B cell (primary cell): ENCODE measurements around the gene ESPN. TPM values are rescaled to one million over a fixed set of nuclear protein-coding genes. Genes with fewer than 3 reads are reported as not detected.

Experiments used
- ATAC-seq: fragments of 200-7000 bp; cut with Tn5 transposase; one replicate; pipeline ENCODE4 v1.10.0; 2021; ENCODE audit warnings: low read depth, mild to moderate bottlenecking, moderate number of reproducible peaks, moderate library complexity
- CTCF ChIA-PET: fragments of 350-600 bp; sonication (Branson Sonifier 250); formaldehyde crosslinking; loops from one replicate; lab custom pipeline; 2021; ENCODE audit warnings: antibody characterized with exemption, inconsistent platforms; lab: Charles Lee
- POLR2A ChIA-PET: fragments of 350-600 bp; sonication (Branson Sonifier 250); formaldehyde crosslinking; loops from one replicate; lab custom pipeline; 2021; ENCODE audit warnings: antibody characterized with exemption; lab: Charles Lee
- DNase-seq: peaks from one replicate; pipeline ENCODE4 v3.0.0; 2013
- H2AFZ ChIP-seq: 2 replicates; pipeline ENCODE4 v1.6.1; 2012; ENCODE audit warnings: mild to moderate bottlenecking, low read depth, low read length; ENCODE audit not compliant: insufficient read depth, poor library complexity, severe bottlenecking
- H3K27ac ChIP-seq, 2 donors: 1 replicate in 1 of 2; 2 replicates in 1 of 2; pipeline ENCODE4 v1.5.1; 2012 to 2013; ENCODE audit warnings: low read length in 2 of 2, mild to moderate bottlenecking in 2 of 2, moderate library complexity in 1 of 2
- H3K27me3 ChIP-seq, 4 experiments: fragments of 200-600 bp in 1 of 4; sonication (generic) in 1 of 4; replicated peaks in 1 of 4; 1 replicate in 2 of 4; 2 replicates in 2 of 4; pipeline versions ENCODE4 v1.6.1 to v1.7.0; 2013 to 2016; ENCODE audit warnings: low read length in 3 of 4, mild to moderate bottlenecking in 2 of 4, mixed read lengths in 1 of 4, moderate library complexity in 1 of 4; ENCODE audit not compliant: insufficient read depth in 4 of 4, control insufficient read depth in 3 of 4; ENCODE audit errors: control extremely low read depth in 1 of 4
- H3K36me3 ChIP-seq, 2 experiments: replicated peaks in 1 of 2; 1 replicate in 1 of 2; 2 replicates in 1 of 2; pipeline versions ENCODE4 v1.6.1 to v1.7.1; 2013; ENCODE audit warnings: low read length in 1 of 2; ENCODE audit not compliant: insufficient read depth in 2 of 2, control insufficient read depth in 1 of 2; ENCODE audit errors: control extremely low read depth in 1 of 2, extremely low read depth in 1 of 2
- H3K4me1 ChIP-seq, 2 donors: fragments of 200-600 bp in 1 of 2; sonication (generic) in 1 of 2; 1 replicate in 1 of 2; 2 replicates in 1 of 2; pipeline versions ENCODE4 v1.5.1 to v1.6.1; 2013 to 2017; ENCODE audit warnings: low read length in 2 of 2; ENCODE audit not compliant: control insufficient read depth in 2 of 2, insufficient read depth in 2 of 2
- H3K4me2 ChIP-seq: replicated peaks from 2 replicates; pipeline ENCODE3; 2012; ENCODE audit warnings: mild to moderate bottlenecking, low read depth, low read length; ENCODE audit not compliant: poor library complexity, severe bottlenecking
- H3K4me3 ChIP-seq, 5 experiments: fragments of 200-600 bp in 1 of 5; sonication (generic) in 1 of 5; 1 replicate in 3 of 5; 2 replicates in 2 of 5; pipeline versions ENCODE4 v1.5.1 to v1.7.0; 2011 to 2016; ENCODE audit warnings: low read length in 4 of 5, mild to moderate bottlenecking in 4 of 5, low read depth in 2 of 5, control low read depth in 1 of 5, moderate library complexity in 1 of 5; ENCODE audit not compliant: insufficient read depth in 1 of 5; ENCODE audit errors: control extremely low read depth in 1 of 5, extremely low read depth in 1 of 5
- H3K79me2 ChIP-seq: fragments of 200-600 bp; sonication (generic); one replicate; pipeline ENCODE4 v1.6.0; 2016; ENCODE audit warnings: low read length; ENCODE audit not compliant: control insufficient read depth, insufficient read depth
- H3K9ac ChIP-seq: fragments of 200-600 bp; sonication (generic); 2 replicates; pipeline ENCODE4 v1.6.1; 2017; ENCODE audit warnings: mild to moderate bottlenecking, low read length, moderate library complexity
- H3K9me3 ChIP-seq, 3 donors: one replicate each; pipeline versions ENCODE4 v1.6.1 to v1.7.1; 2013; ENCODE audit warnings: low read length in 2 of 3; ENCODE audit not compliant: control insufficient read depth in 2 of 3, insufficient read depth in 1 of 3; ENCODE audit errors: control extremely low read depth in 1 of 3
- H4K20me1 ChIP-seq: 2 replicates; pipeline ENCODE4 v1.6.0; 2012; ENCODE audit warnings: mild to moderate bottlenecking, low read length; ENCODE audit not compliant: insufficient read depth, control insufficient read depth, poor library complexity, severe bottlenecking
- H3K27ac Mint-ChIP-seq: one replicate; pipeline ENCODE4 v1.8.0; 2021; ENCODE audit warnings: mixed read lengths
- H3K27me3 Mint-ChIP-seq: one replicate; pipeline ENCODE4 v1.8.0; 2021; ENCODE audit warnings: mixed read lengths
- H3K4me1 Mint-ChIP-seq: one replicate; pipeline ENCODE4 v1.8.0; 2021; ENCODE audit warnings: mixed read lengths
- H3K4me3 Mint-ChIP-seq: one replicate; pipeline ENCODE4 v1.8.0; 2021; ENCODE audit warnings: mixed read lengths
- H3K9me3 Mint-ChIP-seq: one replicate; pipeline ENCODE4 v1.8.0; 2022; ENCODE audit warnings: mixed read lengths; ENCODE audit not compliant: insufficient read depth
- EZH2 ChIP-seq: IDR thresholded peaks from 2 replicates; pipeline ENCODE4 v1.6.1; 2012; ENCODE audit warnings: borderline replicate concordance, low read depth, mild to moderate bottlenecking, moderate library complexity, low read length; ENCODE audit not compliant: insufficient read depth, poor library complexity, severe bottlenecking
- WGBS: methylation state at CpG from one replicate; pipeline ENCODE4 v1.1.5; 2013; ENCODE audit warnings: missing lambda C conversion rate; ENCODE audit not compliant: insufficient coverage; 5-methylcytosine and 5-hydroxymethylcytosine counted together
- intact Hi-C: fragments of 100-400 bp; cut with micrococcal nuclease; formaldehyde crosslinking; loops from one replicate; pipeline ENCODE4 v1.10.0; 2022
- polyA plus RNA-seq: library from polyadenylated mRNA; depleted of rRNA; stranded (reverse); fragments of >200 nt; gene quantifications from 2 replicates; pipeline ENCODE4 v1.2.3, GENCODE V29; 2012
- total RNA-seq, 2 donors: library from RNA; stranded (reverse); fragments of 120-200 nt in 1 of 2; gene quantifications; 1 replicate in 1 of 2; 2 replicates in 1 of 2; pipeline versions ENCODE4 v1.2.3 to v1.2.4, GENCODE V29; 2013 to 2022
- TF ChIP-seq, protein P1 (sequence below): fragments of 200-600 bp; IDR thresholded peaks from one replicate; pipeline ENCODE4 v1.8.0; 2022; ENCODE audit warnings: antibody characterized with exemption, mild to moderate bottlenecking

Gene ESPN
- total and polyA plus RNA-seq, 2 donors (not counting 1 experiment from before 2014, with no cell fraction given): 0.19 to 0.25 TPM

DNA sequence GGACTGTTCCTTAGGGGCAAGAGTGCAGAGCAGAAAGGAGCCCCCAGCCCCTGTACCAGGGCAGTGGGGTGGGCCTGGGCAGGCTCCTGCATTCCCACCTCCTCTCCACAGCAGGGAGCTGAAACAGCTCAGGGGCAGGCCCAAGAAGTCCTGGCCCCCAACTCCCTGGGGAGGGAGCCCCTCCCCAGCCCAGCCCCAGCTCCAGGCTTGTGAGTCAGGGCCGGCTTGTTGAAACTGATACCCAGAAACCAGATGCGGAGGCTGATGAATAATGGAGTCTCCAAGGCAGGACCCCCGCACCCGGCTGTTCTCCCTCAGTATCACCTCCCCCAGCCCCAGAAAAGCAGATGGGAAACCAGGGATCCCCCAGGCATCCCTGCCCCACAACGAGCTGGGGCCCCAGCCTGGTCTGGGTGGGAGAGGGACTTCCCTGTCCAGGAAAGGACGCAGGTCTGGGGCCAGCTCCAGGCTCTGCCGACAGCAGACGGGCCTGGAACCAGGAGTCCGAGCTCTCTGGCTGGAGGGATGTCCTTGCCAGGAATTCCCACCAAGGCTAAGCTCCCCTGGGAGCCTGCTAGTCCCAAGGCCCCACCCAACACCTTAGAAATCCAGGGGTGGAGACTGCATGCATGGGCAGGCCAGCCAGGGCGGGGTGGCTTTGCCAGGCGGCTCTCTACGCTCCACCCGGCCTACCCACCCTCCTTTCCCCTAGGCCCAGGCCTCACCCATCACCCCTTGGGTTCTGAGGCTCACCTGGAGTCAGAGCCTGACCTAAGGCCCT is 64.2 kb downstream of the ESPN start:
- Histone ChIP-seq H3K27me3 (peaks cover 0 to 29% (median 14%) of the 10 kb centered on the region in 4 experiments), H3K4me3 (no peak overlapping the region), H3K36me3 (no peaks in the 10 kb centered on the region), H2AFZ (no peak overlapping the region), H3K9ac (no peak overlapping the region), H3K9me3 (peaks cover 0 to 4% (median 0%) of the 10 kb centered on the region in 3 donors), H4K20me1 (no peaks in the 10 kb centered on the region), H3K4me1 (peaks cover 21 to 36% of the 10 kb centered on the region in 2 donors), H3K27ac (no peak overlapping the region), H3K4me2 (no peak overlapping the region), H3K79me2 (no peaks in the 10 kb centered on the region)
- H3K4me3 Mint-ChIP-seq: no peak overlapping the region
- ChIA-PET CTCF (interaction anchor here (0.6 to 8.5 kb wide), 7 partner anchors 9 to 157 kb away, joined by 3 to 86 read pairs (median 7); partner anchors contain the start of gene NOL9), POLR2A (no interaction called here)
- DNase-seq (no peak), ATAC-seq (no peak)
- no peaks in the 10 kb centered on the region for H3K9me3 Mint-ChIP-seq
- WGBS: 82% methylated on average over 10 of the region's 13 CpGs
- TF ChIP-seq, protein P1, sequence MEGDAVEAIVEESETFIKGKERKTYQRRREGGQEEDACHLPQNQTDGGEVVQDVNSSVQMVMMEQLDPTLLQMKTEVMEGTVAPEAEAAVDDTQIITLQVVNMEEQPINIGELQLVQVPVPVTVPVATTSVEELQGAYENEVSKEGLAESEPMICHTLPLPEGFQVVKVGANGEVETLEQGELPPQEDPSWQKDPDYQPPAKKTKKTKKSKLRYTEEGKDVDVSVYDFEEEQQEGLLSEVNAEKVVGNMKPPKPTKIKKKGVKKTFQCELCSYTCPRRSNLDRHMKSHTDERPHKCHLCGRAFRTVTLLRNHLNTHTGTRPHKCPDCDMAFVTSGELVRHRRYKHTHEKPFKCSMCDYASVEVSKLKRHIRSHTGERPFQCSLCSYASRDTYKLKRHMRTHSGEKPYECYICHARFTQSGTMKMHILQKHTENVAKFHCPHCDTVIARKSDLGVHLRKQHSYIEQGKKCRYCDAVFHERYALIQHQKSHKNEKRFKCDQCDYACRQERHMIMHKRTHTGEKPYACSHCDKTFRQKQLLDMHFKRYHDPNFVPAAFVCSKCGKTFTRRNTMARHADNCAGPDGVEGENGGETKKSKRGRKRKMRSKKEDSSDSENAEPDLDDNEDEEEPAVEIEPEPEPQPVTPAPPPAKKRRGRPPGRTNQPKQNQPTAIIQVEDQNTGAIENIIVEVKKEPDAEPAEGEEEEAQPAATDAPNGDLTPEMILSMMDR: no peak
- no peak for TF ChIP-seq EZH2
- peaks cover 21% of the 10 kb centered on the region for H3K27me3 Mint-ChIP-seq
- peaks cover 22% of the 10 kb centered on the region for H3K4me1 Mint-ChIP-seq
- intact Hi-C loops: no loop called here
- no peak overlapping the region for H3K27ac Mint-ChIP-seq

DNA sequence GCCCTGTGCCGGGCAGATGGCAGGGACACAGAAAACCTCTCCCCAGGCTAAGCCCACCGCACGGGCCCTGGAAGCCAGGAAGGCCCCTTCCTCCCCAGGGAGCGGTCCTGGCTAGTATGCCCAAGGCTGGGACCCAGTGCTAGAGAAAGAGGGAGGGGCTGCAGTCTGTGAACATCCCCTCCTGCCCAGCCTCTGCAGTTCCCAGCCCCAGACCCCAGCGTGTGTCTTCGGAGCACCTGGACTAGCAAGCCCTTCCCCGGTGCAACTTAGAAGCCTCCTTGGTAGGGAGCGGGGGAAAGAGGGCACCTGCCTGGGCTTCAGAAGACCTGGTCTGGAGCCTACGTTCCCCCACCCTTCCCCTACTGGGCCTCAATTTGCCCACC is 64.8 kb downstream of the ESPN start:
- DNase-seq: no peak
- peaks cover 16% of the 10 kb centered on the region for H3K27me3 Mint-ChIP-seq
- 86% methylated on average over 9 of the region's 9 CpGs for WGBS
- no peaks in the 10 kb centered on the region for H3K36me3 ChIP-seq
- intact Hi-C loops: no loop called here
- no peak overlapping the region for H3K9ac ChIP-seq
- H3K79me2 ChIP-seq: no peaks in the 10 kb centered on the region
- no peaks in the 10 kb centered on the region for H4K20me1 ChIP-seq
- no peak overlapping the region for H3K4me2 ChIP-seq
- no peak for TF ChIP-seq EZH2
- TF ChIP-seq, protein P1: no peak
- H3K27ac Mint-ChIP-seq: no peak overlapping the region
- H3K27ac ChIP-seq: no peak overlapping the region
- peaks cover 21 to 36% of the 10 kb centered on the region in 2 donors for H3K4me1 ChIP-seq
- H3K27me3 ChIP-seq: peaks cover 0 to 24% (median 11%) of the 10 kb centered on the region in 4 experiments
- H3K9me3 Mint-ChIP-seq: no peaks in the 10 kb centered on the region
- H3K4me3 ChIP-seq: no peak overlapping the region
- no peak for ATAC-seq
- H3K4me1 Mint-ChIP-seq: peaks cover 22% of the 10 kb centered on the region
- no peak overlapping the region for H2AFZ ChIP-seq
- ChIA-PET CTCF (interaction anchor here (0.6 to 8.5 kb wide), 7 partner anchors 9 to 157 kb away, joined by 3 to 86 read pairs (median 7); partner anchors contain the start of gene NOL9), POLR2A (no interaction called here)
- H3K4me3 Mint-ChIP-seq: no peak overlapping the region
- H3K9me3 ChIP-seq: peaks cover 0 to 4% (median 0%) of the 10 kb centered on the region in 3 donors
